WTC11 (cell line): Measurements from ENCODE around the gene EXPH5.

ENCODE experiments used
- HMGXB4 ChIP-seq: sonication (generic); formaldehyde crosslinking; IDR thresholded peaks from 2 replicates; pipeline ENCODE4 v1.8.1; 2023; ENCODE audit warnings: mild to moderate bottlenecking, moderate library complexity, missing genetic modification reagents
- JAZF1 ChIP-seq: fragments of 250-450 bp; sonication (Bioruptor Pico); IDR thresholded peaks from 2 replicates; pipeline ENCODE4 v1.9.0; 2021; ENCODE audit warnings: moderate library complexity, mild to moderate bottlenecking, inconsistent platforms
- JUN ChIP-seq: sonication (generic); formaldehyde crosslinking; IDR thresholded peaks from 2 replicates; pipeline ENCODE4 v1.8.0; 2023; ENCODE audit warnings: mild to moderate bottlenecking, missing genetic modification reagents
- NR2C2 ChIP-seq: sonication (generic); formaldehyde crosslinking; IDR thresholded peaks from 2 replicates; pipeline ENCODE4 v1.8.0; 2022; ENCODE audit warnings: mild to moderate bottlenecking, missing genetic modification reagents
- SP1 ChIP-seq: sonication (generic); formaldehyde crosslinking; conservative IDR thresholded peaks from 2 replicates; pipeline ENCODE4 v1.8.1; 2022; ENCODE audit warnings: missing genetic modification reagents
- ZBTB21 ChIP-seq: sonication (generic); formaldehyde crosslinking; IDR thresholded peaks from 2 replicates; pipeline ENCODE4 v1.8.1; 2023; ENCODE audit warnings: mild to moderate bottlenecking, missing genetic modification reagents, borderline replicate concordance
- ZNF263 ChIP-seq: sonication (generic); formaldehyde crosslinking; IDR thresholded peaks from 2 replicates; pipeline ENCODE4 v1.8.1; 2022; ENCODE audit warnings: low read depth, mild to moderate bottlenecking, moderate library complexity, missing genetic modification reagents
- TF ChIP-seq, protein P1 (sequence below): fragments of 200-600 bp; IDR thresholded peaks from 2 replicates; pipeline ENCODE4 v1.8.0; 2022; ENCODE audit warnings: antibody characterized with exemption
- TF ChIP-seq, protein P2 (sequence below): sonication (generic); formaldehyde crosslinking; IDR thresholded peaks from 2 replicates; pipeline ENCODE4 v1.8.0; 2022; ENCODE audit warnings: mild to moderate bottlenecking, missing genetic modification reagents
- TF ChIP-seq, protein P3 (sequence below): sonication (generic); formaldehyde crosslinking; IDR thresholded peaks from 2 replicates; pipeline ENCODE4 v1.8.1; 2022; ENCODE audit warnings: low read depth, missing genetic modification reagents, borderline replicate concordance

- TF ChIP-seq, protein P1, sequence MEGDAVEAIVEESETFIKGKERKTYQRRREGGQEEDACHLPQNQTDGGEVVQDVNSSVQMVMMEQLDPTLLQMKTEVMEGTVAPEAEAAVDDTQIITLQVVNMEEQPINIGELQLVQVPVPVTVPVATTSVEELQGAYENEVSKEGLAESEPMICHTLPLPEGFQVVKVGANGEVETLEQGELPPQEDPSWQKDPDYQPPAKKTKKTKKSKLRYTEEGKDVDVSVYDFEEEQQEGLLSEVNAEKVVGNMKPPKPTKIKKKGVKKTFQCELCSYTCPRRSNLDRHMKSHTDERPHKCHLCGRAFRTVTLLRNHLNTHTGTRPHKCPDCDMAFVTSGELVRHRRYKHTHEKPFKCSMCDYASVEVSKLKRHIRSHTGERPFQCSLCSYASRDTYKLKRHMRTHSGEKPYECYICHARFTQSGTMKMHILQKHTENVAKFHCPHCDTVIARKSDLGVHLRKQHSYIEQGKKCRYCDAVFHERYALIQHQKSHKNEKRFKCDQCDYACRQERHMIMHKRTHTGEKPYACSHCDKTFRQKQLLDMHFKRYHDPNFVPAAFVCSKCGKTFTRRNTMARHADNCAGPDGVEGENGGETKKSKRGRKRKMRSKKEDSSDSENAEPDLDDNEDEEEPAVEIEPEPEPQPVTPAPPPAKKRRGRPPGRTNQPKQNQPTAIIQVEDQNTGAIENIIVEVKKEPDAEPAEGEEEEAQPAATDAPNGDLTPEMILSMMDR, result no peak
- no peak for TF ChIP-seq HMGXB4 (CRISPR knock-in tag)
- no peak for TF ChIP-seq JUN (CRISPR knock-in tag)
- TF ChIP-seq, protein P2, sequence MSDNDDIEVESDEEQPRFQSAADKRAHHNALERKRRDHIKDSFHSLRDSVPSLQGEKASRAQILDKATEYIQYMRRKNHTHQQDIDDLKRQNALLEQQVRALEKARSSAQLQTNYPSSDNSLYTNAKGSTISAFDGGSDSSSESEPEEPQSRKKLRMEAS, result no peak
- TF ChIP-seq ZNF263 (CRISPR knock-in tag), result no peak
- TF ChIP-seq JAZF1 (CRISPR knock-in tag), result no peak
- no peak for TF ChIP-seq ZBTB21
- TF ChIP-seq, protein P3, sequence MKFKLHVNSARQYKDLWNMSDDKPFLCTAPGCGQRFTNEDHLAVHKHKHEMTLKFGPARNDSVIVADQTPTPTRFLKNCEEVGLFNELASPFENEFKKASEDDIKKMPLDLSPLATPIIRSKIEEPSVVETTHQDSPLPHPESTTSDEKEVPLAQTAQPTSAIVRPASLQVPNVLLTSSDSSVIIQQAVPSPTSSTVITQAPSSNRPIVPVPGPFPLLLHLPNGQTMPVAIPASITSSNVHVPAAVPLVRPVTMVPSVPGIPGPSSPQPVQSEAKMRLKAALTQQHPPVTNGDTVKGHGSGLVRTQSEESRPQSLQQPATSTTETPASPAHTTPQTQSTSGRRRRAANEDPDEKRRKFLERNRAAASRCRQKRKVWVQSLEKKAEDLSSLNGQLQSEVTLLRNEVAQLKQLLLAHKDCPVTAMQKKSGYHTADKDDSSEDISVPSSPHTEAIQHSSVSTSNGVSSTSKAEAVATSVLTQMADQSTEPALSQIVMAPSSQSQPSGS, result no peak
- no peak for TF ChIP-seq SP1 (CRISPR knock-in tag)
- TF ChIP-seq NR2C2 (CRISPR knock-in tag), result no peak
Observed at GRCh38 chr11:108622341-108622740, 28.8 kb upstream of the EXPH5 start.
